GM11168 (cell line): Measurements from ENCODE around the gene DYNLT1.
"Not testable (repeated sequence)": the region's sequence is repeated elsewhere in the genome, so short reads cannot be mapped to it uniquely, and the experiment has no call there.

Source experiments
- in situ Hi-C: fragments of 300-500 bp; cut with MboI; formaldehyde crosslinking; loops from one replicate; pipeline ENCODE4 v1.12.0; 2022; ENCODE audit warnings: low sequenced_read_pairs; ENCODE audit not compliant: unreplicated experiment

The DYNLT1 gene

GRCh38 chr6:158644231-158645063 is at the start of gene DYNLT1:
Gene DYNLT1, minus strand, starts transcription at chr6:158644743. Its CDS starts 35 bp downstream, at chr6:158644708.
- in situ Hi-C loops: no loop called here

GRCh38 chr6:158688860-158689259 is 44.3 kb upstream of the DYNLT1 start:
- in situ Hi-C loops: loop anchor here (5.0 kb wide), 1 partner anchor 482 kb away; no protein-coding TSS in a partner anchor

- in situ Hi-C loops: loop anchor here (5.0 kb wide), 1 partner anchor 480 kb away; no protein-coding TSS in a partner anchor
These were observed 43.0 kb upstream of the DYNLT1 start for GRCh38 chr6:158687506-158687905.

- in situ Hi-C loops: loop anchor here (5.0 kb wide), 1 partner anchor 480 kb away; no protein-coding TSS in a partner anchor
These were observed 42.3 kb upstream of the DYNLT1 start for GRCh38 chr6:158686791-158687381.

- in situ Hi-C loops: loop anchor here (5.0 kb wide), 1 partner anchor 479 kb away; no protein-coding TSS in a partner anchor
These were observed 41.8 kb upstream of the DYNLT1 start for GRCh38 chr6:158686311-158686710.

- in situ Hi-C loops: loop anchor here (5.0 kb wide), 1 partner anchor 478 kb away; no protein-coding TSS in a partner anchor
These were observed 40.3 kb upstream of the DYNLT1 start for GRCh38 chr6:158684745-158685324.

- in situ Hi-C loops: no loop called here
These were observed 39.8 kb upstream of the DYNLT1 start for GRCh38 chr6:158684311-158684710.

- in situ Hi-C loops: no loop called here
These were observed 35.9 kb upstream of the DYNLT1 start for GRCh38 chr6:158680481-158680880.

- in situ Hi-C loops: no loop called here
These were observed 35.5 kb upstream of the DYNLT1 start for GRCh38 chr6:158680015-158680414.

DNA sequence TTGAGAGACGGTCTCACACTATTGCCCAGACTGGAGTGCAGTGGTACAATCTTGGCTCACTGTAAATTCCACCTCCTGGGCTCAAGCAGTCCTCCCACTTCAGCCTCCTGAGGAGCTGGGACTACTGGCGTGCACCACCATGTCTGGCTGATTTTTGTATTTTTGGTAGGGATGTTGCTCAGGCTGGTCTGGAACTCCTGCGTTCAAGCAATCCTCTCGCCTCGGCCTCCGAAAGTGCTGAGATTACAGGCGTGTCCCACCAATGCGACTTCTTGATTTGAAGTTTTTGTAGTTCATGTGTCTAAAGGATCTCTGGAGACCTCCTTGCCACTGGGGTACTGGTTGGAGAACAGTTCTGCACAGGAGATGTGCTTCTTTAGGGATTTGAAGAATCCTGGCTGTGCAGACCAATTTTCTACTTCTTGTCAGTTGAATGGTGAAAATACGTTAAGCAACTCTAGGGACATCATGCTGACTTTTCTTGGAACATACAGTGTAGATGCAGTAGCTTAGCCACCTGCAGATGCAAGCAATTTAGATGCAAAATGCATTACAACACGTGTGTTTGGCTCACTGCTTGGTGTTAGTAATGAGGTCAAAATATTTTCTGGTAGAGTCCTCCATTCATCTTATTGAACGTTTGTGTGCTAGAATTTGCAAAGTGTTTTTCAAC is 33.5 kb upstream of the DYNLT1 start:
- in situ Hi-C loops: no loop called here

DNA sequence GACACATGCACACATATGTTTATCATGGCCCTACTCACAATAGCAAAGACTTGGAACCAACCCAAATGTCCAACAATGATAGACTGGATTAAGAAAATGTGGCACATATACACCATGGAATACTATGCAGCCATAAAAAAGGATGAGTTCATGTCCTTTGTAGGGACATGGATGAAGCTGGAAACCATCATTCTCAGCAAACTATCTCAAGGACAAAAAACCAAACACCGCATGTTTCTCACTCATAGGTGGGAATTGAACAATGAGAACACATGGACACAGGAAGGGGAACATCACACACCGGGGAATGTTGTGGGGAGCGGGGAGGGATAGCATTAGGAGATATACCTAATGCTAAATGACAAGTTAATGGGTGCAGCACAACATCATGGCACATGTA is 32.6 kb upstream of the DYNLT1 start:
- in situ Hi-C loops: not testable (repeated sequence)

- in situ Hi-C loops: no loop called here
These were observed 30.0 kb upstream of the DYNLT1 start for GRCh38 chr6:158674342-158675131.

GRCh38 chr6:158672726-158673125 is 28.2 kb upstream of the DYNLT1 start:
- in situ Hi-C loops: no loop called here

- in situ Hi-C loops: not testable (repeated sequence)
These were observed 27.6 kb upstream of the DYNLT1 start for GRCh38 chr6:158672119-158672518.

DNA sequence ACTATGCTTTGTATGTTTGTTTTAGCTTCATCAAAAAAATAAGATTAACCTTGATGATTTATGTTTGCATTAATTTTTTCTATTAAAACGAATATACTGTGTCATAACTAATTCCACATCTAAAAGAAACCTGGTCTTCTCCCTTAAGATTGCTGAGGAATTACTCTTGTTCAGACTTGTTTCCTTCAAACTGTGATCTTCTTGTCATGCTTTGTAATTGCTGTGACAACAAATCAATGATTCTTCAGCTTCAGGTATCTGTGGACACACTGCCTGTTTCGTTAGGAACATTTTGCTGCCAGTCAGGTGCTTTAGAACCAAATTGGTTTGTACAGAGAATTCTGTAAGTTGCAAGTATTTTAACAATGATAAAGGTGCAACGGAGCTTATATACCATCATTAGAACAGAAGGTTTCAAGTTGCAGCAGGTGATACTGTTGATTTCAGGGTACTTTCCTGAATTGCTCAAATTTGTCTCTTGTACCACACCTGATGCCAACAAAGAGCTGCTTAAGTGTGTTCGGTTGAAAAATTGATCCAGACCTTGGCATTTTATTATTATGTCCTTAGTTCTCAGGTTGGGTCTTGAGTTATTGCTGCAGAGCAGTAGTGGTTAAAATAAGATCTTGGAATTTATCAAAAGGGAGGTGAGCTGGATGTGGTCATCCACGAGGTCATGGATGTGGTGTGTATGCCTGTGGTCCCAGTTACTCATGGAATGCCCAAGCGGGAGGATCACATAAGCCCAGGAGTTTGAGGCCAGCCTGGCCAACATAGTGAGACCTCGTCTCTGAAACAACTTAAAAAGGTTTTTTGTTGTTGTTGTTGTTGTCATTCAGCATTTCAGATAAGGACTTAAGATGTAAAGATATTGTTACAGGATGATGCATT is 24.8 kb upstream of the DYNLT1 start:
- in situ Hi-C loops: no loop called here

DNA sequence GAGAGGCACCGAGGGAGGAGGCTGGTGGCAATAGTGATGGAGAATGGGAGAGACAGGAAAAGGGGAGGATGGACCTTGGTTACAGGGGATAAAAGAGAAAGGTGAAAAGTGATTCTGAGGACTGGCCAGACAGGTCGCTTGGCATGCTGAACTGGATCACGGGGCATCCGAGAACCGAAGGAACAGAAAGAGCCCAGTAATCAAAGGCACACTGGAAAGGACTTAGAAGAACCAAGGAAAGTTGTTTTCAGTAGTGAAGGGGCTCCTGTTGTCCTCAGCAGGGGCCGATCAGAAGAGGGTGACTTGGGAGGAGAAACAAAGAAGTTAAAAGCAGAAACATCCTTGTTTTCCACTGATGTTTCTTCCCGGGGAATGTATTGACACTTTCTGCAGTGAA is 24.2 kb upstream of the DYNLT1 start:
- in situ Hi-C loops: no loop called here

DNA sequence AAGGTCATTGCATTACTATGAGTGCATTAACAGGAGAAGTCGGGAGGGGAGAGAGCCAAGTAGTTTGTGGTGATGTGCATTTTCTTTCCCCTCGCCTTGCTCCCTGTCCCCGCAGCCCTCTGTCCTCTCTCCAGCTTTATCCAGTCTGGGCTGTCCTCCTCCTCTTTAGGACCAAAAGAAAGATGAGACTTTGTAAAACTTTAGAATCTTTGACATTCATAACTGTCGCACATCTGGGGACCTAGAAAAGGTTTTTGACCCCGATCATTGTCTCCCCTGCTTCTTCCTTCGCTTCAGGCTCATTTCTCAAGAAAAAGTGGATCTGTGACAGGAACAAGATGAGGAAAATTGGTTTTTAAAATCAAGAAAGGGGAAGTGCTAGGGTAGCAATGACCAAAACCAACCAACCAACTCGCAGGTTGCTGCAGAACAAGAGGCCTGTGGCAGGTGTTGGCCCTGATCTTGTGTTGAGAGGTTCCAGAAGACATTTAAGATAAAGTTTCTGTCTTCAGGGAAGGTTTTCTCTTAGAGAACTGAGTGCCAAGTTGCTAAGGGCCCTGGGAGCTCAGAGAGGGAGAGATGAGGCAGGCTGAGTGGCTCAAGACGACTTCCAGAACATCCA is 22.9 kb upstream of the DYNLT1 start:
- in situ Hi-C loops: no loop called here

DNA sequence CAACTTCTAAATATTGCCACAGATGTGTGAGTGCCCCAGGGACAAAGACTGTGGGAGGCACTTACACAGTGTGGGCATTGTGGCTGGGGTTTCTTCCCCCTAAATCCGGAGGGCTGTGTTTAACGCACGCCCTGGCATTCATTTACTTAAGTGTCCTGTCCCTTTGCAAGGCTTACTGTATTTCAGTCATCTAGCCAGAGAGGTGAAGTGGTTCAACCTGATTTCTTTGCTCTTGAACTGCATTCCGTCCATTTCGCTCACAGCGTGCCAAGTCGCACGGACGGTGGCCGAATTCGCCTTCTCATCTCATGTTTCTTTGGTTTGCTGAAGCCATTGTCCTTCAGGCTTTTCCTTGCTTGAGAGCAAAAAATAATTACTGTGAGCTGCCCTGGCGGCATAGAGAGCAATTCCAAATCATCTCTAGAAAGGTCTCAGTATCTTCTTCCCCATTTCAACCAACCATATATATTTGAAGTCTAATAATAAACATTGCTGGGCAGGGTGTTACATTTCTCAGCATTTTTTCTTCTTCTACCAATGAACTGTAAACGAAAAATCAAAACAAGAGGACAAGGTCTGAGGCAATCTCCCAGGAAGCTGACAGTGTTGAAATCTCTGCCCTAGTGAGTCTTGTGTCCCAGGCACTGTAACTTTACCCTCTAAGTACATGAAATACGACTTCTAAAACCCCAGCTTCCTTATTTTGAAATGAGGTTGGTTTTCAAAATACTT is 22.3 kb upstream of the DYNLT1 start:
- in situ Hi-C loops: no loop called here
